Measurements from ENCODE around the gene FCHSD2. TPM values are rescaled to one million over a fixed set of nuclear protein-coding genes. Genes with fewer than 3 reads are reported as not detected.

Gene FCHSD2
- total RNA-seq, 4 donors from 2014 or later: 15.4 to 37.8 (median 31.9) TPM

DNA sequence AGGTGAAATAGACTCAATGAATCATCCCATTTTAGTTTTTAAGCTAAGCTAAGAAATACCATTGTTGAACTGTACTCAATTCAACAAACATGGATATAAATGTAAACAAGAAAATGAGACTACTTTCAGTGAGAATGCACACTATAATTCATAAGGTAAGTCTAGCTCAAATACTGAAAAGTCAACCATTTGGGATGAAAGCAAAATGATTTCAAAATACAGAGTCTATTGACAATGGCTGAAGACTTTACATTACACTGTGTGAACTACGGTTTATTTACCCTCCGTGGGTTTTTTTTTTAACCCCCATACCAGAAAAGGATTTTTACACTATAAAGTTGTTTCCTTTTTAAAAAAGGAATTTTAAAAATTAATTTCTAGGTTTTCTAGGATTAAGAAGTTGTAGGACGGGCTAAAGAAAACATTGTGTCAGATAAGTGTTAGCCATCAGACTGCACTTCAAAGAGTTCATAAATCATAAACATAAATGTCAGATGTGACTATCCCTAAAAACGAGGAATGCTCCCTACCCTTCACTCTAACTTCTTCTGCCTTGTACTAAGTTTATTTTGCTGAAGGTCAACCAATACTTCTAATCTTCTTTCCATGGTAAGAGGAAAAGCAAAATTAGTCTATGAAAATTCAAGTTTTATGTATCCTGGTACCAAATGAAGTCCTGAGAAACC is 83.0 kb downstream of the FCHSD2 start:
- TF ChIP-seq, protein P1, sequence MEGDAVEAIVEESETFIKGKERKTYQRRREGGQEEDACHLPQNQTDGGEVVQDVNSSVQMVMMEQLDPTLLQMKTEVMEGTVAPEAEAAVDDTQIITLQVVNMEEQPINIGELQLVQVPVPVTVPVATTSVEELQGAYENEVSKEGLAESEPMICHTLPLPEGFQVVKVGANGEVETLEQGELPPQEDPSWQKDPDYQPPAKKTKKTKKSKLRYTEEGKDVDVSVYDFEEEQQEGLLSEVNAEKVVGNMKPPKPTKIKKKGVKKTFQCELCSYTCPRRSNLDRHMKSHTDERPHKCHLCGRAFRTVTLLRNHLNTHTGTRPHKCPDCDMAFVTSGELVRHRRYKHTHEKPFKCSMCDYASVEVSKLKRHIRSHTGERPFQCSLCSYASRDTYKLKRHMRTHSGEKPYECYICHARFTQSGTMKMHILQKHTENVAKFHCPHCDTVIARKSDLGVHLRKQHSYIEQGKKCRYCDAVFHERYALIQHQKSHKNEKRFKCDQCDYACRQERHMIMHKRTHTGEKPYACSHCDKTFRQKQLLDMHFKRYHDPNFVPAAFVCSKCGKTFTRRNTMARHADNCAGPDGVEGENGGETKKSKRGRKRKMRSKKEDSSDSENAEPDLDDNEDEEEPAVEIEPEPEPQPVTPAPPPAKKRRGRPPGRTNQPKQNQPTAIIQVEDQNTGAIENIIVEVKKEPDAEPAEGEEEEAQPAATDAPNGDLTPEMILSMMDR (IDR thresholded peaks at IDR 0.05): no peak
- ATAC-seq (ENCODE audit: low FRiP score): no peak

DNA sequence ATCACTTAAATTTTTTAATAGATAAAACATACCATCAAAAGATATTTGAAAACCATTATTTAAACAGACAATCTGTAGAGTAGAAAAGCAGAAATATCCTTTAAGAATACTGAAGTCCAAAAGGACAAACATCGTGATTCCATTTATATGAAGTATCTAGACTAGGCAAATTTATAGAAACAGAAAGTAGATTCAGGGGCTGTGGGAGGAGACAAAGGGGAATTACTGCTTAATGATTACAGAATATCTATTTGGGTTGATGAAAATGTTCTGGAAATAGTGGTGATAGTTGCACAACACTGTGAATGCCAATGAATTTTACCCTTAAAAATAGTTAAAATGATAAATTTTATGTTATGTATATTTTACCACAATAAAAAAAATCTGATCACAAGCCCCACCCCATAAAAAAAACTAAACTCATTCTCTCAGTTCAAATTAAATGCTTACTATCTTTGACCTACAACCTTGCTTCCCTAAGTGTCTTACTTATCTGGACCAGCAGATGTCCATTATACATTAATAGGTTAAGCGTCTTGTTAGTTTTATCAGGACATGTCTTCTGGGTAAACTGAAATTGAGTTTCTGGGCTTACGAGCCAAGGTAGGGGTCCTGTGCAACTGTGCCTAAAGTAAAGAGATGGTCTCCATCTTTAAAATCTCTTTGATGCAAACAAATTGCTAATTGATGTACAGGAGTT is 86.3 kb downstream of the FCHSD2 start:
- ATAC-seq (ENCODE audit: low FRiP score) (no peak), DNase-seq (ENCODE audit: low spot score) (no peak)
- TF ChIP-seq, protein P1 (IDR thresholded peaks at IDR 0.05): no peak

More for the DNA sequence above, 83.0 kb downstream of the FCHSD2 start:
- no peak for DNase-seq (ENCODE audit: low spot score)

DNA sequence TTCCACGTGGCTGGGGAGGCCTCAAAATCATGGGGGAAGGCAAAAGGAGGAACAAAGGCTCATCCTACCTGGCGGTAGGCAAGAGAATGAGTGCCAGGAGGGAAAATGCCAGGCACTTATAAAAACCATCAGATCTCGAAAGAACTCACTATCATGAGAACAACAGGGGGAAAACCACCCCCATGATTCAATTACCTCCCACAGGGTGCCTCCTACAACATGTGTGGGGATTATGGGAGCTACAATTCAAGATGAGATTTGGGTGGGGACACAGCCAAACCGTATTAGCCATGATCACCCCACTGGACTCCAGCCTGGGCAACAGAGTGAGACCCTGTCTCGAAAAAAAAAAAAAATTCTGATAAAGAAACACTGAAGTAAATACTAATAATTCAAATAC is 87.1 kb downstream of the FCHSD2 start:
- TF ChIP-seq, protein P1 (IDR thresholded peaks at IDR 0.05): no peak
- ATAC-seq (ENCODE audit: low FRiP score): no peak

DNA sequence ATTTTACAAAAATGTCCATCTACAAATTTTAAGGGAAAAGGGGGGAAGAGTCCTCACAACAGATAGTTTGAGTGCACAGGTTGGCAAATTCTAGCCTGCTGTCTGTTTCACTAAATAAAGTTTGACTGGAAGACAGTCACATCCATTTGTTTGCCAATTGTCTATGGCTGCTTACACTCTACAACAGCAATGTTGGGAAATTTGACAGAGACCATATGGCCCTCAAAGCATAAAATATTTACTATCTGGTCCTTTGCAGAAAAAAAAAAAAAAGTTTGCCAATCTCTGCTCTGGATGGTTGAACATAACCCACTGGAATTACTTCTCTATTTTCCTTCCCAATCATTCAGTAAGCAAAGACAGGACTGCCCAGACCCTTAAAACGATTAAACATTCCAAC is 88.2 kb downstream of the FCHSD2 start:
- no peak for ATAC-seq (ENCODE audit: low FRiP score)
- TF ChIP-seq, protein P1 (IDR thresholded peaks at IDR 0.05): no peak

More for the DNA sequence above, 87.1 kb downstream of the FCHSD2 start:
- no peak for DNase-seq (ENCODE audit: low spot score)

DNA sequence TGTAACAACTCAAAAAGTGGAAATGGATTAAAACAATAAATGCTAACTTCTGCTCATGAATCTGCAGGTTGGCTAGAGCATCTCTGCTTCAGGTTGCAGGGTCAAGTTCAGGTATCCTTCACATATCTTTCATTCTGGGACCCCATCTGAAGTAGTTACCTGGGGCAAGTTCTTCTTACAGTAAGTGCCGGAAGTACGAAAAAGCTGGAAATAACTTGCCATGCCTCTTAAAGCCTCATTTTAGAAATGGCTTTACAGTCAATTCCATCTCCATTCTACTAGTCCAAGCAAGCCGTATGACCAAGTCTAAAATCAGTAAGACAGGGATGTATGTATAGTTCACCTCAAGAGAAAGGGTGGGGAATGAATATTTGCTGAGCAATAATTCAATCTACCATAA is 93.7 kb downstream of the FCHSD2 start:
- TF ChIP-seq, protein P1 (IDR thresholded peaks at IDR 0.05): no peak
- ATAC-seq (ENCODE audit: low FRiP score): no peak
- no peak for DNase-seq (ENCODE audit: low spot score)

More for the DNA sequence above, 88.2 kb downstream of the FCHSD2 start:
- DNase-seq (ENCODE audit: low spot score): no peak

DNA sequence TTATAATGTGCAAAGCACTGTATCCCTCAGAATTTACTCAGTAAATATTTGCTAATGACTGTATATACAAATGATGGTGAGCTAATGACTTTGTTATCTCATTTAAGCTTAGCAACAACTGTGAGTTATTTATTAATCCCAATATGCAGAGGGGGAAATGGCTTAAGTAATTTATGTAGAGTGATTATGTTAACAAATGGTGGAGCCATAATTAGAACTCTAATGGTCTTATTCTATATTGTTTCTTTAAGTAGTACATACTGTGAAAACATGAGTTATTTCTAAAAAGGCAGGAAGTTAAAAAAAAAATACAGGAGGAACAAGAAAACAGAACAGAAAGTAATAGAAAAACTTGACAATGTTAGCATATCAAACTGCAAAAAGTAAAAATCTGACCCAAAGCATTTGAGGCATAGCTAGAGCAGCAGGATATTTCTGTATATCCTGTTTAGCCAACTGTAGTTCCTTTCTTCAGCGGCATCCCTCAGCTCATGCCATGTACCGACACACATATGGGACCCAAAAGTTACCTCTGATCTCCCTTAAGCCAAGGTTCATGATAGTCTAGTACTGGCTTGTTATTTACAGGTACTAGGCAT is 94.2 kb downstream of the FCHSD2 start:
- DNase-seq (ENCODE audit: low spot score) (no peak), ATAC-seq (ENCODE audit: low FRiP score) (no peak)
- TF ChIP-seq, protein P1 (IDR thresholded peaks at IDR 0.05): no peak

All from omental fat pad (tissue), 4 donors.